H1 (cell line): ENCODE measurements around the gene ATP2A3. TPM values are rescaled to one million over a fixed set of nuclear protein-coding genes. Genes with fewer than 3 reads are reported as not detected.
A peak's percentile ranks its signal among the peaks of the same experiment; 100 is the strongest.

ENCODE experiments used
- CTCF ChIA-PET: fragments of 300-600 bp; sonication (Branson Sonifier 250); formaldehyde crosslinking; loops from one replicate; lab custom pipeline; 2021; ENCODE audit not compliant: partially characterized antibody; lab: Charles Lee
- POLR2A ChIA-PET: fragments of 300-600 bp; sonication (Branson Sonifier 250); formaldehyde crosslinking; loops from one replicate; lab custom pipeline; 2021; ENCODE audit warnings: inconsistent platforms; ENCODE audit not compliant: partially characterized antibody; lab: Charles Lee
- DNase-seq, 2 experiments: peaks; one replicate each; pipeline versions ENCODE4 v3.0.0 to v3.0.0-alpha.2; 2010 to 2022; ENCODE audit warnings: low spot score in 2 of 2, low read depth in 1 of 2, mixed read lengths in 1 of 2
- FAIRE-seq: peaks from 2 replicates; lab custom pipeline; 2011; peaks lifted over from hg19 to GRCh38; lab: Jason Lieb, UNC
- H2AFZ ChIP-seq: 2 replicates; pipeline ENCODE4 v1.8.1; 2012; ENCODE audit warnings: low read length, inconsistent platforms
- H2AK5ac ChIP-seq: 2 replicates; pipeline ENCODE4 v1.6.1; 2013; ENCODE audit warnings: low read depth, low read length
- H2BK120ac ChIP-seq: replicated peaks from 2 replicates; pipeline ENCODE3; 2013; ENCODE audit warnings: low read depth, low read length, inconsistent platforms
- H2BK12ac ChIP-seq: 2 replicates; pipeline ENCODE4 v1.6.1; 2013; ENCODE audit warnings: low read depth, low read length
- H2BK15ac ChIP-seq: 2 replicates; pipeline ENCODE4 v1.6.1; 2013; ENCODE audit warnings: low read length
- H2BK20ac ChIP-seq: 2 replicates; pipeline ENCODE4 v1.6.1; 2013; ENCODE audit warnings: low read length
- H2BK5ac ChIP-seq: 2 replicates; pipeline ENCODE4 v1.6.1; 2013; ENCODE audit warnings: low read depth, low read length
- H3K14ac ChIP-seq: 2 replicates; pipeline ENCODE4 v1.6.1; 2013; ENCODE audit warnings: inconsistent platforms; ENCODE audit not compliant: insufficient read length
- H3K18ac ChIP-seq: 2 replicates; pipeline ENCODE4 v1.6.1; 2013; ENCODE audit warnings: low read length; ENCODE audit errors: extremely low read depth
- H3K23ac ChIP-seq: 2 replicates; pipeline ENCODE4 v1.6.1; 2013; ENCODE audit warnings: inconsistent platforms; ENCODE audit not compliant: insufficient read length
- H3K23me2 ChIP-seq: 2 replicates; pipeline ENCODE4 v1.6.1; 2013; ENCODE audit warnings: low read depth, low read length
- H3K27ac ChIP-seq: 2 replicates; pipeline ENCODE4 v1.6.1; 2011; ENCODE audit warnings: low read depth, low read length, inconsistent platforms
- H3K27me3 ChIP-seq, 4 experiments: replicated peaks in 1 of 4; 1 replicate in 1 of 4; 2 replicates in 3 of 4; pipeline versions ENCODE4 v1.6.1 to v1.8.1; 2011 to 2013; ENCODE audit warnings: low read length in 3 of 4, mild to moderate bottlenecking in 3 of 4, inconsistent platforms in 2 of 4, mixed read lengths in 2 of 4, moderate library complexity in 1 of 4; ENCODE audit not compliant: control insufficient read depth in 3 of 4, insufficient read depth in 3 of 4; ENCODE audit errors: extremely low read depth in 1 of 4
- H3K36me3 ChIP-seq, 4 experiments: 2 replicates each; pipeline versions ENCODE4 v1.6.1 to v1.8.1; 2011 to 2013; ENCODE audit warnings: mild to moderate bottlenecking in 4 of 4, low read length in 3 of 4, moderate library complexity in 2 of 4, control low read depth in 1 of 4, inconsistent platforms in 1 of 4; ENCODE audit not compliant: insufficient read depth in 4 of 4, control insufficient read depth in 2 of 4
- H3K4ac ChIP-seq: replicated peaks from 2 replicates; pipeline ENCODE3; 2013; ENCODE audit warnings: low read length, low read depth, mixed read lengths, inconsistent platforms; ENCODE audit not compliant: insufficient read length
- H3K4me1 ChIP-seq, 4 experiments: replicated peaks in 1 of 4; 1 replicate in 1 of 4; 2 replicates in 3 of 4; pipeline versions ENCODE4 v1.6.1 to v1.8.1; 2011 to 2013; ENCODE audit warnings: low read length in 3 of 4, inconsistent platforms in 2 of 4, mixed read lengths in 1 of 4; ENCODE audit not compliant: insufficient read depth in 4 of 4, control insufficient read depth in 3 of 4
- H3K4me2 ChIP-seq, 2 experiments: 2 replicates each; pipeline versions ENCODE4 v1.6.1 to v1.8.1; 2011 to 2013; ENCODE audit warnings: low read depth in 2 of 2, low read length in 2 of 2, control low read depth in 1 of 2, inconsistent platforms in 1 of 2, mild to moderate bottlenecking in 1 of 2; ENCODE audit not compliant: insufficient read depth in 1 of 2
- H3K4me3 ChIP-seq, 4 experiments: fragments of 200-600, 300-600 bp in 1 of 4; sonication (generic), shearing (Covaris generic), sonication (Bioruptor Twin) in 1 of 4; 2 replicates each; pipeline versions ENCODE4 v1.5.1 to v1.8.1; 2011 to 2016; ENCODE audit warnings: low read length in 4 of 4, low read depth in 3 of 4, control low read depth in 2 of 4, inconsistent platforms in 2 of 4, mild to moderate bottlenecking in 2 of 4, mixed read lengths in 1 of 4, moderate library complexity in 1 of 4; ENCODE audit not compliant: insufficient read depth in 2 of 4; ENCODE audit errors: extremely low read depth in 1 of 4
- H3K56ac ChIP-seq: replicated peaks from 2 replicates; pipeline ENCODE3; 2013; ENCODE audit warnings: low read depth, mild to moderate bottlenecking, mixed read lengths, low read length, inconsistent platforms; ENCODE audit not compliant: insufficient read length
- H3K79me1 ChIP-seq: 2 replicates; pipeline ENCODE4 v1.6.1; 2013; ENCODE audit warnings: low read depth, low read length, control low read depth
- H3K79me2 ChIP-seq, 2 experiments: 2 replicates each; pipeline versions ENCODE4 v1.6.1 to v1.8.1; 2012 to 2013; ENCODE audit warnings: low read length in 2 of 2, mild to moderate bottlenecking in 2 of 2, inconsistent platforms in 1 of 2; ENCODE audit not compliant: insufficient read depth in 2 of 2, control insufficient read depth in 1 of 2
- H3K9ac ChIP-seq, 4 experiments: replicated peaks in 1 of 4; 1 replicate in 1 of 4; 2 replicates in 3 of 4; pipeline versions ENCODE4 v1.6.1 to v1.8.1; 2011 to 2013; ENCODE audit warnings: low read depth in 3 of 4, low read length in 3 of 4, control low read depth in 2 of 4, mild to moderate bottlenecking in 2 of 4, moderate library complexity in 2 of 4, inconsistent platforms in 1 of 4; ENCODE audit errors: extremely low read depth in 1 of 4
- H3K9me3 ChIP-seq, 2 experiments: 2 replicates each; pipeline versions ENCODE4 v1.6.1 to v1.8.1; 2012 to 2013; ENCODE audit warnings: mild to moderate bottlenecking in 2 of 2, moderate library complexity in 2 of 2, control low read depth in 1 of 2, inconsistent platforms in 1 of 2, low read depth in 1 of 2, low read length in 1 of 2, mixed read lengths in 1 of 2; ENCODE audit not compliant: insufficient read depth in 2 of 2
- H4K20me1 ChIP-seq, 2 experiments: replicated peaks in 1 of 2; 2 replicates each; pipeline versions ENCODE3 to v1.8.1; 2011 to 2013; ENCODE audit warnings: inconsistent platforms in 2 of 2, low read length in 2 of 2, mild to moderate bottlenecking in 1 of 2; ENCODE audit not compliant: insufficient read depth in 2 of 2, control insufficient read depth in 1 of 2
- H4K5ac ChIP-seq: 2 replicates; pipeline ENCODE4 v1.6.1; 2013; ENCODE audit warnings: low read length, low read depth, mixed read lengths, inconsistent platforms; ENCODE audit not compliant: insufficient read length
- H4K8ac ChIP-seq: 2 replicates; pipeline ENCODE4 v1.8.0; 2013; ENCODE audit warnings: mild to moderate bottlenecking, moderate library complexity, low read length, inconsistent platforms; ENCODE audit not compliant: insufficient read depth; ENCODE audit errors: extremely low read depth
- H4K91ac ChIP-seq: replicated peaks from 2 replicates; pipeline ENCODE3; 2013; ENCODE audit warnings: low read length, mixed read lengths, inconsistent platforms; ENCODE audit not compliant: insufficient read length
- ATF3 ChIP-seq: IDR thresholded peaks from 2 replicates; pipeline ENCODE4 v1.6.1; 2011; ENCODE audit warnings: low read depth, mild to moderate bottlenecking, low read length; ENCODE audit not compliant: insufficient read depth
- CBX8 ChIP-seq: fragments of 300-800, 300-1000 bp; sonication (generic); IDR thresholded peaks from 2 replicates; pipeline ENCODE4 v1.7.1; 2016; ENCODE audit warnings: low read depth, low read length, borderline replicate concordance
- CEBPB ChIP-seq: IDR thresholded peaks from 2 replicates; pipeline ENCODE4 v1.6.1; 2012; ENCODE audit warnings: low read depth, low read length
- MAX ChIP-seq: IDR thresholded peaks from 2 replicates; pipeline ENCODE4 v1.6.1; 2012; ENCODE audit warnings: inconsistent platforms
- RAD21 ChIP-seq, 2 experiments: IDR thresholded peaks in 1 of 2; conservative IDR thresholded peaks in 1 of 2; 2 replicates each; pipeline ENCODE4 v1.6.1; 2011; ENCODE audit warnings: low read depth in 2 of 2, low read length in 2 of 2, improper control_type of control experiment in 1 of 2, inconsistent platforms in 1 of 2, mild to moderate bottlenecking in 1 of 2, moderate library complexity in 1 of 2
- SP2 ChIP-seq: IDR thresholded peaks from 2 replicates; pipeline ENCODE4 v1.6.1; 2012; ENCODE audit warnings: mild to moderate bottlenecking, low read length, inconsistent platforms
- WGBS, 2 experiments: shearing (Covaris generic) in 1 of 2; methylation state at CpG; one replicate each; pipeline versions ENCODE4 v1.1.6 to v1.1.7; 2013 to 2015; ENCODE audit warnings: low lambda C conversion rate in 2 of 2, mixed read lengths in 2 of 2, inconsistent platforms in 1 of 2, low coverage in 1 of 2, missing lambda C conversion rate in 1 of 2; ENCODE audit not compliant: insufficient replicate concordance in 2 of 2, insufficient coverage in 1 of 2, insufficient read length in 1 of 2; ENCODE audit errors: extremely low coverage in 1 of 2, missing lambda C conversion rate in 1 of 2; 5-methylcytosine and 5-hydroxymethylcytosine counted together
- polyA plus RNA-seq, 7 experiments: library from polyadenylated mRNA; depleted of rRNA in 3 of 7; stranded (reverse) in 5 of 7; unstranded in 2 of 7; fragments of >200 nt in 5 of 7; fragments of 200-250 nt in 2 of 7; gene quantifications; 1 replicate in 5 of 7; 2 replicates in 1 of 7; 4 replicates in 1 of 7; pipeline versions ENCODE4 v1.2.1 to v1.2.3, GENCODE V29; 2011 to 2013; ENCODE audit warnings: missing spikeins in 2 of 7, mixed read lengths in 2 of 7
- total RNA-seq: library from RNA; stranded (reverse); fragmentation: NEBNext Ultra II Directional; extraction: Animal tissue kit (Norgen Biotek cat#: 25700); gene quantifications from 2 replicates; pipeline ENCODE4 v1.2.1, GENCODE V29; 2021
- TF ChIP-seq, protein P1 (sequence below): IDR thresholded peaks from 2 replicates; pipeline ENCODE4 v1.6.1; 2012; ENCODE audit warnings: inconsistent platforms

The ATP2A3 gene
- total and polyA plus RNA-seq, 2 of the 8 experiments (the other 6 are each of a cell fraction or from before 2014, with no cell fraction given): 18.4 to 32.5 TPM

DNA sequence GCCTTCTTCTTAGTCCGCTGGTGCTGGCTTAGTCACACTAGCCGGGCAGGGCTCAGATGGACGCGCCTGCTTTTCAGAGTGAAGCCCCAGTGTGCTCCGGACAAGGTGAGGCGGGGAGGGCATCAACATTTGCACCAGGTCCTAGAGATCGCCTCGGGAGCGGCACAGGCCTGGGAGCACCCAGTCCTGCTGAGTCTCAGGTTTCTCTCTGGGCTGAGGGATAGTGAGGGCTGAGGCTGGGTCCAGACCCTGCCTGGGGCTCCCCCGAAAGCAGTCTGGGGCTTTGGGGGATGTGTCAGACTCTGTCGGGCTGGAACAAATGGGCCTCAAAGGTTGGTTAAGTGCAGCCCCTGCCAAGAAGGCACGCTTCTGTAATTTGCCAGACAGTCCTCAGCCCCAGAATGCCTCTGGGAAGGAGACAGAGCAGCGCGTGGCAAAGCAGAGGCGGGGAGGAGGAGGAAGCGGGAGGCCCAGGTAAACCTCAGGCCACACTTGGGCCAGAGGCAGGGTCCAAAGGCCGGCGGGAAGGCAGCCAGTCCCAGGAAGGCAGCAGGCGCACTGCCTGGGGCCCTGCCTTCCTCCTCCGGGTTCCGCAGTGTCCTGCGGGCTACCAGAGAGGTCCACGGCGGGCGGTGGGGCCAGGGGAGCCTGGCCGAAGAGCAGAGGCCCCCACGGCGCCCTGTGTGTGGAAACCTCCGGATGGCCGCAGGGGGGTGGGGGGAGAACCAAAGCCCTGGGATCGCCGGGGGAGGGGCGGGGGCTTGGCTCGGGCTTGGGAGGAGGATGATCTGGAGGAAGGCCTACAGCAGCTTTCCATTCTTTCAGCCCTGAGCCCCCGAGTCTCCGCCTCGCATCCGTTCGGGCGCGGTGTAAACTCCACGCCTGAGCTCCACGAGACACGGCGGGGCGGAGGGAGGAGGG is 39.5 kb upstream of the ATP2A3 start:
- no peaks in the 10 kb centered on the region for H3K9me3 ChIP-seq
- H3K4me1 ChIP-seq: peaks cover 0 to 16% (median 9%) of the 10 kb centered on the region in 4 experiments; a peak in 6 of 7 replicates
- FAIRE-seq (no peak), DNase-seq (peak in 1 of 2 experiments; percentile 73)
- H2BK15ac ChIP-seq: 0 out of 2 replicates have a peak overlapping the region, but pooled peaks have one; percentile 72
- no peak for TF ChIP-seq RAD21 (IDR thresholded peaks at IDR 0.05 in 1 of 2, conservative IDR thresholded peaks at IDR 0.05 in 1 of 2; ENCODE audit: low read depth in 2 of 2, low read length in 2 of 2)
- TF ChIP-seq, protein P1, sequence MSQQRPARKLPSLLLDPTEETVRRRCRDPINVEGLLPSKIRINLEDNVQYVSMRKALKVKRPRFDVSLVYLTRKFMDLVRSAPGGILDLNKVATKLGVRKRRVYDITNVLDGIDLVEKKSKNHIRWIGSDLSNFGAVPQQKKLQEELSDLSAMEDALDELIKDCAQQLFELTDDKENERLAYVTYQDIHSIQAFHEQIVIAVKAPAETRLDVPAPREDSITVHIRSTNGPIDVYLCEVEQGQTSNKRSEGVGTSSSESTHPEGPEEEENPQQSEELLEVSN: no peak; the same call in 1 of the 2 replicates
- no peak for TF ChIP-seq SP2
- no peak for TF ChIP-seq CEBPB
- TF ChIP-seq CBX8: no peak
- peak; percentile 36; the same call in 1 of the 2 replicates for TF ChIP-seq MAX
- TF ChIP-seq ATF3: no peak
- CTCF ChIA-PET: interaction anchor here (0.6 to 8.3 kb wide), 26 partner anchors 9 to 280 kb away, joined by 3 to 102 read pairs (median 4); partner anchors contain the start of genes ATP2A3, HASPIN, NCBP3 and P2RX1
- H3K4ac ChIP-seq: no peak overlapping the region
- peaks cover 0 to 4% (median 2%) of the 10 kb centered on the region in 4 experiments; a peak in 2 of 8 replicates for H3K36me3 ChIP-seq
- no peaks in the 10 kb centered on the region for H3K79me2 ChIP-seq
- no peak overlapping the region for H3K56ac ChIP-seq
- no peak overlapping the region for H3K4me3 ChIP-seq
- H4K5ac ChIP-seq: no peak overlapping the region
- no peak overlapping the region for H3K9ac ChIP-seq
- H4K91ac ChIP-seq: peak overlapping the region; percentile 11
- POLR2A ChIA-PET: interaction anchor here (0.6 to 1.5 kb wide), 4 partner anchors 39 to 160 kb away, joined by 3 to 5 read pairs (median 3); partner anchors contain the start of gene ATP2A3
- peak overlapping the region; percentile 83 for H3K18ac ChIP-seq
- 66% methylated on average over 36 of the region's 46 CpGs; no CpG with 5 or more reads in 1 of the 2 experiments for WGBS, 2 experiments
- H2BK5ac ChIP-seq: no peak overlapping the region; the same call in 1 of the 2 replicates
- no peak overlapping the region; the same call in 1 of the 2 replicates for H2AFZ ChIP-seq
- H2AK5ac ChIP-seq: 0 out of 2 replicates have a peak overlapping the region, but pooled peaks have one; percentile 53
- no peaks in the 10 kb centered on the region for H3K27me3 ChIP-seq
- no peaks in the 10 kb centered on the region for H3K23me2 ChIP-seq
- H3K27ac ChIP-seq: no peak overlapping the region
- no peak overlapping the region for H2BK120ac ChIP-seq
- H3K4me2 ChIP-seq: no peak overlapping the region
- peak overlapping the region; percentile 75; the same call in 1 of the 2 replicates for H2BK12ac ChIP-seq
- no peak overlapping the region for H3K14ac ChIP-seq
- peak overlapping the region; percentile 48; the same call in 1 of the 2 replicates for H2BK20ac ChIP-seq
- H3K79me1 ChIP-seq: no peaks in the 10 kb centered on the region
- H3K23ac ChIP-seq: no peak overlapping the region
- H4K20me1 ChIP-seq: no peaks in the 10 kb centered on the region
- peak overlapping the region; percentile 51 for H4K8ac ChIP-seq
